ENCODE data around the gene SNRPB. TPM values are rescaled to one million over a fixed set of nuclear protein-coding genes. Genes with fewer than 3 reads are reported as not detected.
A peak's percentile ranks its signal among the peaks of the same experiment; 100 is the strongest.

Gene SNRPB
- total RNA-seq, result 146 and 153 TPM in 2 replicates

DNA sequence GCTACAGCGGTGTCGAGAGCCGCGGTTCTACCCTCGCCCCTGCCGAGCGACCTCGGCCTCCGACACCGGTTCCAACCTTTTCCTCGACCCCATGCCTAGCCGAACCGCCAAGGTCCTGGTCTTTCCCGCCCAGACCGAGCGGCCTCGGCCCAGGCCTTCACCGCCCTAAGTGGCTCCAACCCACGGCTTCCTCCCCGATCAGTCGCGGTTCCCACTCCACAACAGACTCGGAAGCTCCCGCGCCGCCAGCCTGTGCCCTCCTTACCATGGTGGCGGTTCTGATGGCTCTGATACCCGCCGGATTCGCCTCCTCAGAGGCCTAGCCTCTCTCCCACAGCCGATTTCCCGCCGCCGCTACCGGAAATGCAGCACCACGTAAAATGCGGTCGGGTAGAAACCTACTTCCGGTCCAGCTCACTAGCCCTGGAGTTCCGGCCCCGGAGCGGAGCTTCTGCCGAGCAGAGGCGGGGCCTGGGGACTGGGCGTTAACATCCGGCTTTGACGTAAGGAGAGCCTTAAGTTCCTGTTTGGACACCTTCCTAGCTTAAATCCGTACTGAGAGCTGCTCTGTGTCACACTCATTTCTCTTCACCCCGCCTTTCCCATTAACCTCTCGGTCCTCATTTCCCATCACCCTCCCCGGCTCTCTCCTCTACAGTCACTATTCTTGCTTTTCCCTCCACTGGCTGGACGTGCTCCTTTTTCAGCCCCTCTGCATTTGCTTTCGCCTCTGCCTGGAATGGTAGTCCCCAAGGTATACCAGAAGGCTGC lies at the start of gene SNRPB:
TSS of gene SNRPB (minus strand) at position 367 of the 771 bp plus-strand sequence. CDS start at position 268, 99 bp downstream.
- H3K4me3 ChIP-seq (ENCODE audit: low read depth, low read length), result peak within 1 kb of the TSS; percentile 84
- peak; percentile 100 for DNase-seq (ENCODE audit: low read depth)
- TF ChIP-seq, protein P1, sequence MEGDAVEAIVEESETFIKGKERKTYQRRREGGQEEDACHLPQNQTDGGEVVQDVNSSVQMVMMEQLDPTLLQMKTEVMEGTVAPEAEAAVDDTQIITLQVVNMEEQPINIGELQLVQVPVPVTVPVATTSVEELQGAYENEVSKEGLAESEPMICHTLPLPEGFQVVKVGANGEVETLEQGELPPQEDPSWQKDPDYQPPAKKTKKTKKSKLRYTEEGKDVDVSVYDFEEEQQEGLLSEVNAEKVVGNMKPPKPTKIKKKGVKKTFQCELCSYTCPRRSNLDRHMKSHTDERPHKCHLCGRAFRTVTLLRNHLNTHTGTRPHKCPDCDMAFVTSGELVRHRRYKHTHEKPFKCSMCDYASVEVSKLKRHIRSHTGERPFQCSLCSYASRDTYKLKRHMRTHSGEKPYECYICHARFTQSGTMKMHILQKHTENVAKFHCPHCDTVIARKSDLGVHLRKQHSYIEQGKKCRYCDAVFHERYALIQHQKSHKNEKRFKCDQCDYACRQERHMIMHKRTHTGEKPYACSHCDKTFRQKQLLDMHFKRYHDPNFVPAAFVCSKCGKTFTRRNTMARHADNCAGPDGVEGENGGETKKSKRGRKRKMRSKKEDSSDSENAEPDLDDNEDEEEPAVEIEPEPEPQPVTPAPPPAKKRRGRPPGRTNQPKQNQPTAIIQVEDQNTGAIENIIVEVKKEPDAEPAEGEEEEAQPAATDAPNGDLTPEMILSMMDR (IDR thresholded peaks at IDR 0.05; ENCODE audit: insufficient read depth, low read depth, low read length), result no peak

DNA sequence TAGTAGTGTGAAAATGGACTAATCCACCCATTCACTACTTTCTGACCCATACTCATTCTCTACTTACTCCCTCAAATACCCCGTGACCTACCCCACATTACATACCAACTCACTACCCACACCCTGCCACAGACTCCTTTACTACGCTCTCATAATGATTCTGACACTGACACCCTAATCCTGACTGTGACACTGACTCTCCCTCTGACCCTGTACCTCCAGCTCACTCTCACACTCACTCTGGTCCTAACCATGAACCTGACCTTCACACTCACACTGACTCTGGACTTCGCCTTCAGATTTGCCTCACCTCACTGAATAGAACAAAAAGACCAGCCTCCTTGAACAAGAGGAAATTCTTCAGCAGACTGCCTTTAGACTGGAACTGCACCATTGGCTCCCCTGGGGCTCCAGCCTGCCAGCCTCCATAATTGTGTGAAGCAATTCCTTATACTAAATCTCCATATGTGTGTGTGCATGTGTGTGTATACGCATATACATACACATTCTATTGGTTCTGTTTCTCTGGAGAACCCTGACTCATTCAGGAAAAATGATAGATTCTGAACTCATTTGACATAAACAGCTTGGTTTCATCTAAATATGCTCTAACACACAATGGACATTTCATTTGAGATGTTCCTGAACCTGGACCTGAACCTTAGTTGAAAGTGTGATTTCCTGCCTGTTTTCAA lies 48.7 kb upstream of the SNRPB start:
- no peak overlapping the region for H3K4me3 ChIP-seq (ENCODE audit: low read depth, low read length)
- DNase-seq (ENCODE audit: low read depth), result peak; percentile 43

DNA sequence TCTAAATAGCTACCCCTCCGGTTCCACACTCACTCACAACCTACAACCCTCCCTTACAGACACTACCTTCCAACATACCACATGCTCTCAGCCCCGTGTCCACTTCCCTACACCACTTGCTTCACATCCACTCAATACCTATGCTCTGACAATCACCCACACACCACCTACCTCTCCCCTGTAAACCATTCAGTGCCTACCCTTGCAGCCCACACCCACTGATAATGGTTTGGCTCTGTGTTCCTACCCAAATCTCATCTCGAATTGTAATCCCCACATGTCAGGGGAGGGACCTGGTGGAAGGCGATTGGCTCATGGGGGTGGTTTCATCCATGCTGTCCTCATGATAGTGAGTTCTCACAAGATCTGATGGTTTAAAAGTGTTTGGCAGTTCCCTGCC lies 48.0 kb upstream of the SNRPB start:
- H3K4me3 ChIP-seq (ENCODE audit: low read depth, low read length), result no peak overlapping the region
- no peak for DNase-seq (ENCODE audit: low read depth)
- TF ChIP-seq, protein P1 (IDR thresholded peaks at IDR 0.05; ENCODE audit: insufficient read depth, low read depth, low read length), result no peak

More for the DNA sequence above, 48.7 kb upstream of the SNRPB start:
- TF ChIP-seq, protein P1 (IDR thresholded peaks at IDR 0.05; ENCODE audit: insufficient read depth, low read depth, low read length), result no peak

DNA sequence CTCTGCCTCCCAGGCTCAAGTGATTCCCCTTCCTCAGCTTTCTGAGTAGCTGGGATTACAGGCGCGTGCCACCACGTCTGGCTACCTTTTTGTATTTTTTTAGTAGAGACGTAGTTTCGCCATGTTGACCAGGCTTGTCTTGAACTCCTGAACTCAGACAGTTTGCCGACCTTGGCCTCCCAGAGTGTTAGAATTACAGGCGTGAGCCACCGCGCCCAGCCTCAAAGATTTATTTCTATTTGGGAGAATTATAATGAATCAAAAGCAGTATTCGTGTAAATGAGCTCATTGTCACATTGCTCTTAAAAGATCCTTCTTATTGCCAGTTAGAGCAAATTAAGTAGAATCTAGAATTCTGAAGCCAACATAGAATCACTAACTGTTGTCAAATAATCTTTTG lies 47.5 kb upstream of the SNRPB start:
- no peak overlapping the region for H3K4me3 ChIP-seq (ENCODE audit: low read depth, low read length)
- DNase-seq (ENCODE audit: low read depth), result no peak
- TF ChIP-seq, protein P1 (IDR thresholded peaks at IDR 0.05; ENCODE audit: insufficient read depth, low read depth, low read length), result no peak

DNA sequence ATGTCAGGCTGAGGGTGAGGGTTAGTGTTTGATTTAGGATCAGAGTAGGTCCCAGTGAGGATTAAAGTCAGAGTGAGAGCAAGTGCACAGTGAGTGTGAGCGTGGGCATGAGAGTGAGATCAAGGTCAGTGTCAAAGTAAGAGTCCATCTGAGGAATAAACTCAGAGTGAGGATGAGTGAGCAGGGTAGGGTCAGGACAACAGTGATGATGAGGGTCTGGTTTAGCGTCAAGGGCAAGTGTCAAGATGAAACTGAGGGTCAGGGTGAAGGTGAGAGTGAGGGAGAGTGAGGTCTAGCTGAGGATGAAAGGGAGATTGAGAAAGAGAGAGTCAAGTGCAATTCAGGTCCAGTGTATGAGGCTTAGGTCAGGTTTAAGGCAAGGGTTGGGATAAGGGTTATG lies 45.8 kb upstream of the SNRPB start:
- H3K4me3 ChIP-seq (ENCODE audit: low read depth, low read length), result no peak overlapping the region
- no peak for DNase-seq (ENCODE audit: low read depth)
- TF ChIP-seq, protein P1 (IDR thresholded peaks at IDR 0.05; ENCODE audit: insufficient read depth, low read depth, low read length), result no peak

DNA sequence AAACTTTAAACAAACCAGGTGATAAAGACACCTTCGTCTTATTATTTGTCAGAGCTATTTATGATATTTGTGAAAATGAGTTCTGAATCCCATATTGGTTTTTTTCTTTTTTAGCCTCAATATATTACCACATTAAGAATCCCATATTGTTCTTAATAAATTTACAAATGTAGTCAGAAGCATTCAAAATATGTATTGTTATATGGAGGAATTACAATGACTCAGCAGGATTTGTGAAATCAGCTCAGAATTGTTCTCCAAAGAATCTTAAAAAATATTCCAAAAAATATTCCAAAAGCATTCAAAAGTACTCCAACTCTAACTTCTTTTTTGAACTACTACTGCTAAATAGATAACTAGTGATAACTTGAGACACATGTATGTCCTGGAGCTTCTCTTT lies 44.6 kb upstream of the SNRPB start:
- H3K4me3 ChIP-seq (ENCODE audit: low read depth, low read length), result no peak overlapping the region
- TF ChIP-seq, protein P1 (IDR thresholded peaks at IDR 0.05; ENCODE audit: insufficient read depth, low read depth, low read length), result no peak
- DNase-seq (ENCODE audit: low read depth), result no peak
